ENCODE measurements around the gene VEPH1.
A peak's percentile ranks its signal among the peaks of the same experiment; 100 is the strongest.

The VEPH1 gene

GRCh38 chr3:157472648-157473047, 30.6 kb downstream of the VEPH1 start:
- no peak for DNase-seq

DNA sequence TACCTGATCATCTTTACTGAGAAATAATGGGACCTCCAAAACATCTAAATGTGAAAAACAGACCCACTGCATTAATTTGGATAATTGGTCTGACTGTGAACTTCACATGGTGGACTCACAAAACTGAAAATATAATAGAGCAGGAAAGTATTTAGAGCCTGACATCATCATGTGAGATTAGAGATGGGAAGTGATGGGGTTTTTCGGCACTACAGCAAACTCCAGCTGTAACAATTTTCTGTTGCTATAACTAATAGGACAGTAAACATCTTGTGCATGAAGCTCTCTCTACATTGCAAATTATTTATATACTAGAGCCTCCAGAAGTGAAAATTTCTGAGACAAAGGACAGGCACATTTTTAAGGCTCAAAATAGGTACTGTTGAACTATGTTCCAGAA, 32.2 kb downstream of the VEPH1 start:
- no peak for DNase-seq

DNA sequence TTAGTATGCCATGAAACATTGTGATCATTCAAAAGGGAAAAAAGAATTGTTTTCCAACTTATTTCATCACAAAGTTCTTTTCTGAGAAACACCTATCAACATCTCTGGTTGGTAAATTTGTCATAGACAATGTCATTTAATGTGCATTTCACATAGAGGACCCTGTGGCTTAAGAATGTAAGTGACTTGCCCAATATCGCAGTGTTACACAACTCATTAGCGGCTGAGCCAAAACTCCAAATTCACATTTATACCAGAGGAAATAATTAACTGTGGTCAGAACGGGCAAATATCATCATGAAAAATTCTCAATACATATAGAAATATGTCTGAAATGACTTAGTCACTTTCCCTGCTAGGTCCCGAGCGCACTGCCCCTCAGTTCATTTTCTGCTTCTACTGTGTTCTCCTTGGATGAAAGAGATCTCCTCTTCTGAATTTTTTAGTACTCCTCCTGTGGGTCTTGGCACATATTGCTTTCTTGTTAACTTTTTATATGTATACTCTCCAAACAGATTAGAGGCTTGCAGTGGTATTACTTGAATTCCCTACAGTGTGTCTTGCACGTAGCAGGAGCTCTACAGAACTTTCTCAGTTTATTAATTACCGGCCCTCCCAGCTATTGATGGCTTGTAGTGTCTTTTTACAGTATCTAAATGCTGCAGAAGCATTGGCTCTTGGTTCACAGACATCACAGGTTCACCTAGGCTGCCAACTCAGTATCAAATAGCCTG, 33.5 kb downstream of the VEPH1 start:
- DNase-seq, result no peak

- no peak for DNase-seq
Measured at GRCh38 chr3:157467200-157467599, 36.0 kb downstream of the VEPH1 start.

GRCh38 chr3:157465741-157466140, 37.5 kb downstream of the VEPH1 start:
- DNase-seq, result no peak

DNA sequence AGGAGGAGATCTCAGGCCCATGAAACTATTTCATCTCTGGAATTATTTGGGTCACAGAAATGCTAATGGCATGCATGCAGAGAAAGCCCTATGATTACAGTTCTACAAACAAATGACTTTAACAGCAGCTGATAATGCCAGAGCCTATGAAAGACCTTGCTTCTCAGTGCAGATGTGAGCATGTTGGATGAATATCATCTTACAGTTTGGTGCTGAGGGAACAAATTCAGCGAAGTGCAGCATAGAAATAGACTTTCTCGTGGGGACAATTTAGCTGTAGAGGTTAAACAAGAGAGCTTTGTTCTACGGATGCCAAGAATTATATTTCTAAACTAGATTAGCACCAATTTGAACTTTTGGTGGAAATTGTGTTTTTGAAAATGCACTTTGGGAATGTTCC, 38.9 kb downstream of the VEPH1 start:
- DNase-seq, result no peak

GRCh38 chr3:157463816-157464215, 39.4 kb downstream of the VEPH1 start:
- no peak for DNase-seq

DNA sequence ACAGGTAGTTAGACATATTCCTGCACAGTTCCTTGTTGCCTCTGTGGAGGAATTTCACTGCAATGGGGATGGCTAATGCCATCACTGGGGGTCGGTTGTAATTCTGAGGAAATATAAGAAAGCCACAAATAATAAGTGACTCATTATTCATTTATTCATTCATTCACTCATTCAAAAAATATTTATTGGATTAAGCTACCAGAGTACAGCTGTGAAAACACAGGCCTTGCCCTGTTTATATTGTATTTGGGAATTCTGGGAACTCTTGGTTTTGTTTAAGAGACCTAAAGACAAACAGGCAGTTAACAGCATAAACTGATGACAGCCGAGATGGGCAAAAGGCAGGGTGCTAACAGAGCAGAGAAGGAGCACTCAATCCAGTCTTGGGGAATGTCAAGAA, 43.0 kb downstream of the VEPH1 start:
- DNase-seq, result no peak

DNA sequence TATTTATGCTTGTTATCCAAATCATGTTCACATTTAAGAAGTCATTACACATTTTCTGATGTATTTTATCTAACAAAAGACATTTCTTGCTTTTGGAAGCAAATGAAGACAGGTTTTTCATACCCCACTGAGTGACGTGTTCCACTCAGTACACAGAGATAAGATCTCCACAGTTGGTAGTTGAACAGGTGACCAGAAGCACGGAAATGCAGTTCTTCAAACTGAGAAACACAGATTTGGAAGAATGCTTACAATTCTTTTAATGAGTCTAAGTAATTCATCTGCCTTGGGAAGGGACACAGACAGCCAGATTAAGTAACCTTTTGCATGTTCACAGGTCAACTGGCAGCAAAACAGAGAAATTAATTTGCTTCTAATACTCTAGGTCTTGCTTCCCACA, 43.5 kb downstream of the VEPH1 start:
- DNase-seq, result no peak

DNA sequence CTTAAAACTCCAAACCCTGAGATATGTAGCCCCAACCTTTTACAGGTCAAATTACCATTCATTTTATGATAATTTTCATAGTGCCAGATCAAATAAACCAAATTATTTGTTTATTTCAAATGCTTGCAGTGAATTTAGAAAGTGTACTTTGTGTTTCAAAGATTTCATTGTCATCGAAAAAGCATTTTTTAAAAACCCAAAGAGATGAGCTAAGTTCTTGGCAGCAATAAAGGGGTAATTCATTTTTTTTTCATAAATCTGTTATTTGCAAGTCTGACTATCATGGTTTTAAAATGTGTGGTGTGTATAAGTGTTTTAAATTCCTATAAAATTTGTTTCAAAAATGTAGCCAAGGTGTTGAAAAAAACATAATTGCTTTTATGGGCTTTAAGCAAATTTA, 49.4 kb downstream of the VEPH1 start:
- DNase-seq, result no peak

GRCh38 chr3:157452097-157452496, 51.1 kb downstream of the VEPH1 start:
- DNase-seq, result no peak

DNA sequence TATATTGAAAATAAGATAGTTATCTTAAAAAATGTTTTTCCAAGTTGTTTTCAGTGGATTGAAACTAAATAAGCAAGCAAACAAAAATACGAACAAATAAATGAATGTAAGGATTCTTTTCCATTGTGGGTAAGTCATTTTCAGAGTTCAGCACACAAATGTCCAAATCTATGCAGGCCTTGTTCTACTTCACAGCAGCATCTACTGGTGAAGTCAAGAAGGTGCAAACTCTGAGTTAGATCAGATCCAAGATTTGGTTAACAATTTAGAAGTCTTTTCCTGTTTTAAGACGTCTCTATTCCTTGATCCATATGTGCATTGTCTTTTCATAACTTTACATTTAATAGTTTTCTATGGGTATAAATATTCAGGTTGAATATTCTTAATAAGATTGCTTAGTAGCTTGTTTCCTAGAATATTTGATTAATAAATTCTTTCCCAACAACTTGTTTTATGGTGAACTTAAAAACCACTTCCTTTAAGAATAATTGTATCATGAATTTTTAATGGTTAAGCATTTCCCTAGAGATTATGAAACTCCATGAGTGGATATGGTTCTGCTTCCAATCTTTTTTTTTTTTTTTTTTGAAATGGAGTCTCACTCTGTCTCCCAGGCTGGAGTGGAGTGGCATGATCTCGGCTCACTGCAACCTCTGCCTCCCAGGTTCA, 56.1 kb downstream of the VEPH1 start:
- no peak for DNase-seq

GRCh38 chr3:157445857-157446256, 57.4 kb downstream of the VEPH1 start:
- DNase-seq, result no peak

DNA sequence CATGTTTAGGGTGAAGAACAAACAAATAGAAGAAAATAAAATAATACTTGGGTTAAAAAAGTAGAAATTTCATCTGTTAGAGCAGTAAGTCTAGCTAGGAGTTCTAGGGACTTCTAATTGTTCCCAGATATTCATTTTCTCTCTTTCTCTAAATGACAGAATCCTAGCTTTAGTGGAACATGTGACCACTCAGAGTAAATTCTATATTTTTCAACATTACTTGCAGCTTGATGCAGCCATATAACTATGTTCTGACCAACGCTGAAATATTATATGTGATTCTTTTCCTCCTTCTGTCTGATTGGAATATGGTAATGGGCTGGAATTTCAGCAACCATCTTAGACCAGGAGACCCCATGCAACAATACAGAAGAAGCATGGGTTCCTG, 58.4 kb downstream of the VEPH1 start:
- DNase-seq, result no peak

GRCh38 chr3:157443905-157444796, 59.1 kb downstream of the VEPH1 start:
- DNase-seq, result no peak

GRCh38 chr3:157442729-157443128, 60.5 kb downstream of the VEPH1 start:
- DNase-seq, result no peak

DNA sequence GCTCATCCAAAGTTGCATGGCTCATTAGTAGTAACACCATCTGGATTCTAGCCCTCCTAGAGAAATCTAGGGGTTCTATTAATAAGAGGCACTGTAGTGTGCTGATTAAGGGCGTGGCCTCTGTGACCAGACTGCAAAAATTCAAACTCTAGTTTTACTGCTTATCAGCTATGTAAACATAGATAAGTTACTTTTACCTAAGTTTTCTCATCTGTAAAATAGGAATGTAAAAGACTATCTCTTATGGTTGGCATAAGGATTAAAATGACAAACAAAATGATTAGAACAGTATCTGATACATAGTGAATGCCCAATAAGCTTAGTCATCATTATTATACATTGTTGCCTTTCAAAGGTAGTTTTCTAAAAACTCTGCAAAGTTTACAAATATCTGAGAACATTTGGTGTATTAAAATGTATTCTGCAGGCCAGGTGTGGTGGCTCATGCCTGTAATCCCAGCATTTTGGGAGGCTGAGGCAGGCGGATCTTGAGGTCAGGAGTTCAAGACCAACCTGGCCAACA, 62.1 kb downstream of the VEPH1 start:
- no peak for DNase-seq

DNA sequence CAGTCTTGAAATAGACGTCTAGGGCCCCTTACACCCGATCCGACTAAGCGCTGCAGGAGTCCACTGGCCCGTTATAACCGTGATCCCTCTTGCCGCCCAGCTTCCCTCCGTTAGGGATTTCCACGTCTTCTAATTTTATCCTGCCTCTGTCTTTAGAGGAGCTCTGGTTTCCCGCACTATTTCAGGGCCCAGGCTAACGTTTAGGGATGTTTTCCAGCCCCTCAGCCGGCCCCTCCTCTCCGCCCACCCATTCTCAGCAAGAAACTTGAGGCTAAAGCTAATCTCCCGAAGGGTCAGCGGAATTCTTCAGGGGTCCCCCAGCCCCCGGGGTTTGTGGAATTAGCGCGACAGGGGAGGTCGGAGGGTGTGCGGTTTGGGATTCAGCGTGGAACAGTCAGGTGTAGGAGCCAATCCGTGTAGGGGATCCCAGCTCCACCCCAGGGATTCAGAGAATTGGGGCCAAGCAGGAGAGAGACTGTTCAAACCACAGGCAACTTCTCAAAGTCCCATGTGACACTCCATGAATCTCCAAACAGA, 65.0 kb downstream of the VEPH1 start:
- DNase-seq, result no peak

DNA sequence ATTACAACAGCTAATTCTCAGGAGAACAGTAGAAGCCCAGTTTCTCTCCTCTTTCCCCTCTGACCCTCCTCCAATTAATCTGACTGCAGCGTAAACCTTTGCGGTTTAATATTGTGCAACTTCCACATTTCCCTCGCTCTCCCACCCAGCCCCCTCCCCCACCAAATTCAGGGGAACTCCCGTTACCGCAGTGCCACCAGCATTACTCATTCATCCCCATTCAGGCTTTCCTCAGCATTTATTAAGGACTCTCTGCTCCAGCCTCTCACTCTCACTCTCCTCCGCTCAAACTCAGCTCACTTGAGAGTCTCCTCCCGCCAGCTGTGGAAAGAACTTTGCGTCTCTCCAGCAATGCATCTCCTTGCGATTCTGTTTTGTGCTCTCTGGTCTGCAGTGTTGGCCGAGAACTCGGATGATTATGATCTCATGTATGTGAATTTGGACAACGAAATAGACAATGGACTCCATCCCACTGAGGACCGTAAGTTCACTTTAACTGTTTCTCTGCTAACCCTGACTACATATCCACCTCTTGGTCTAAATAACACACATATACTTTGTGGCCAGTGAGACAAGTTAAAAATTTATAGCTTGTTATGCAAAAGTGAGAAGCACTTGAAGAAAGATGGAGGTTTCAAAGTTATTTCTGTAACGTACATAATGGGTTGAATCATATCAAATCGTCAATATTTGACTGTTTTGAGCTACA, 66.5 kb downstream of the VEPH1 start, which contains the start of gene PTX3:
TSS of gene PTX3 (plus strand) at position 268 of the 709 bp plus-strand sequence. CDS start at position 352, 84 bp downstream.
- DNase-seq, result peak; percentile 61

DNA sequence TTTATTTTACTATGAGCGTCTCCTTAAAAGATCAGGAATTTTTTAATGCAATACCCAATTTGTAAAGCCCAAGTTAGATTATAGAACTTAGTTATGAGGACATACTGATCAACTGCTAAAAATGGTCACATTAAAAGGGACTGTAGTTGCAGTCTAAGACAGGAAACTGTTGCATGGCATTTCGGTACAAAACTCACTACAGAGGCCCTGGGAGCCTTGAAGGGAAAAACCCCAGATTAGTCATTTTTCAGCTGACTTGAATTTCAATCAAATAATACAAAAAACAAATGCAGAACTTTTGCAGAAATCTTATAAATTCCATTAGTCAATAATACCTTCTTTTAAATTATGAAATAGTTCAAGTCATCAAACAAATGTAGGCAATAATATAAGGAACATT, 73.5 kb downstream of the VEPH1 start:
- DNase-seq, result no peak

- no peak for DNase-seq
Measured at GRCh38 chr3:157428853-157429252, 74.4 kb downstream of the VEPH1 start.

- no peak for DNase-seq
Measured at GRCh38 chr3:157427901-157428300, 75.3 kb downstream of the VEPH1 start.
